Gastrocnemius medialis (tissue), 4 donors: ENCODE results near the gene UBR3. TPM values are rescaled to one million over a fixed set of nuclear protein-coding genes. Genes with fewer than 3 reads are reported as not detected.

ENCODE experiments used
- ATAC-seq, 2 donors: fragments of 150-250 bp; one replicate each; pipeline ENCODE4 v1.9.1; 2016
- DNase-seq, 2 donors: peaks; one replicate each; pipeline ENCODE4 v3.0.0-alpha.2; 2019
- H3K27ac ChIP-seq, 4 donors: fragments of 200-600 bp; sonication (generic); 1 replicate in 1 of 4; 2 replicates in 3 of 4; pipeline ENCODE4 v1.5.1; 2016 to 2018; ENCODE audit warnings: mild to moderate bottlenecking in 2 of 4, moderate library complexity in 1 of 4
- H3K27me3 ChIP-seq, 3 donors: fragments of 200-600 bp; sonication (generic) in 2 of 3; 1 replicate in 1 of 3; 2 replicates in 2 of 3; pipeline versions ENCODE4 v1.5.1 to v1.6.0; 2016 to 2019; ENCODE audit warnings: mild to moderate bottlenecking in 1 of 3, moderate library complexity in 1 of 3
- H3K36me3 ChIP-seq, 2 donors: fragments of 200-600 bp; sonication (generic) in 1 of 2; one replicate each; pipeline ENCODE4 v1.5.1; 2017 to 2018
- H3K4me1 ChIP-seq, 2 donors: fragments of 200-600 bp; sonication (generic) in 1 of 2; one replicate each; pipeline ENCODE4 v1.5.1; 2016 to 2017; ENCODE audit warnings: mild to moderate bottlenecking in 2 of 2
- H3K4me3 ChIP-seq, 4 donors: fragments of 200-600 bp; sonication (generic) in 3 of 4; 1 replicate in 1 of 4; 2 replicates in 3 of 4; pipeline ENCODE4 v1.5.1; 2016 to 2019; ENCODE audit warnings: mild to moderate bottlenecking in 2 of 4
- H3K9me3 ChIP-seq, 3 donors: fragments of 200-600 bp; sonication (generic) in 2 of 3; 1 replicate in 1 of 3; 2 replicates in 2 of 3; pipeline ENCODE4 v1.5.1; 2016 to 2019
- CTCF ChIP-seq, 5 experiments: fragments of 450-650 bp in 3 of 5; fragments of 200-600 bp in 2 of 5; sonication (generic) in 2 of 5; IDR thresholded peaks in 4 of 5; conservative IDR thresholded peaks in 1 of 5; 1 replicate in 4 of 5; 2 replicates in 1 of 5; pipeline ENCODE4 v1.5.1; 2016 to 2019; ENCODE audit warnings: antibody characterized with exemption in 5 of 5, mild to moderate bottlenecking in 3 of 5, moderate library complexity in 3 of 5
- POLR2A ChIP-seq, 2 donors: fragments of 450-650 bp; IDR thresholded peaks; one replicate each; pipeline ENCODE4 v1.6.1; 2017; ENCODE audit warnings: antibody characterized with exemption in 2 of 2, mild to moderate bottlenecking in 2 of 2, moderate library complexity in 2 of 2
- in situ Hi-C, 4 donors: fragments of 200-750 bp; cut with MboI; loops; one replicate each; pipeline versions ENCODE4 v1.15.0 to v1.8.0; 2017; ENCODE audit warnings: low sequenced_read_pairs in 4 of 4
- intact Hi-C: fragments of 100-400 bp; cut with DNase I; formaldehyde crosslinking; loops from one replicate; pipeline ENCODE4 v1.15.1; 2023; ENCODE audit warnings: low total_unique reads
- total RNA-seq, 4 donors: library from RNA; depleted of rRNA; stranded (reverse); fragments of >200 nt; gene quantifications; one replicate each; pipeline versions ENCODE4 v1.1.0 to v1.2.3, GENCODE V29; 2016

Gene UBR3
- total RNA-seq, 4 donors from 2014 or later = 178 to 247 (median 187) TPM

DNA sequence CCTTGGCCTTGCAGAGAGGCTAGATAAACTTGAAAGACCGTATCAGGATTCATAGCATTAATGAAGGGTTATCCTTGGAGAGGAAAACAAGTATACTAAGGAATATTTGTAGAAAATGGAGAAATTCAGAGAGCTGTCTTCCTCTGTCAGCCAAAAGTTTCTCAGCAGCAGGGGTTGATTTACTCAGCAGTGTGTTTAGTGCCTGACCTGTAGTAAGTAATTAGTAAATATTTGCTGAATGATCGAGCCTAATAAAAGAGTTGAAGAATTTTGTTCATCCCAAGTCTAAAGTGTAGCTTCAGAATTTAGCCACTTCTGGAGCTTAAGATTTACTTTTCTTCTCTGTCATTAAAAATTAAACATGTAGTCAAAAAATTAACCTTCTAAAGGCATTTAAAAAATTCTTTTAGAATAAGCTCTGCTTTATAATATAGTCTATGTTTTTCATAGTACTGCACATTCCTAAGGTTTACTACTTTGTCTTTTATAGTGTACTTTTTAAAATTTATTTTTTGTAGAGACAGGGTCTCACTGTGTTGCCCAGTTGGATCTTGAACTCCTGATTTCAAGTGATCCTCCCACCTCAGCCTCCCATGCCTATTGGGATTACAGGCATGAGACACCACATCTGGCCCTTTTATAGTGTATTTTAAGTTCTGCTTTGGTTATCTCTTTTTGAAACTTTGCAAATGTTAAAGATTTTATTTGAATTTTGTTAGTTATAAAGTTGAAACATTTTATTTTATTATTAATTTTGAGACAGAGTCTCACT is 212.3 kb downstream of the UBR3 start:
- intact Hi-C loops = no loop called here
- Histone ChIP-seq H3K36me3 (peaks cover 0 to 6% of the 10 kb centered on the region in 2 donors), H3K9me3 (no peaks in the 10 kb centered on the region), H3K4me3 (no peak overlapping the region), H3K27me3 (no peaks in the 10 kb centered on the region), H3K27ac (no peak overlapping the region), H3K4me1 (no peaks in the 10 kb centered on the region)
- TF ChIP-seq POLR2A (IDR thresholded peaks at IDR 0.05) (no peak), CTCF (IDR thresholded peaks at IDR 0.05 in 4 of 5, conservative IDR thresholded peaks at IDR 0.05 in 1 of 5) (no peak)
- in situ Hi-C loops = no loop called here
- ATAC-seq (no peak), DNase-seq (no peak)

GRCh38 chr2:170044751-170045478 is 217.7 kb downstream of the UBR3 start:
- in situ Hi-C loops = no loop called here
- H3K36me3 ChIP-seq = peaks cover 0 to 10% of the 10 kb centered on the region in 2 donors

GRCh38 chr2:170047331-170048065 is 220.2 kb downstream of the UBR3 start:
- DNase-seq (no peak), ATAC-seq (no peak)
- intact Hi-C loops = no loop called here
- TF ChIP-seq POLR2A (IDR thresholded peaks at IDR 0.05) = no peak
- no peak for TF ChIP-seq CTCF (IDR thresholded peaks at IDR 0.05 in 4 of 5, conservative IDR thresholded peaks at IDR 0.05 in 1 of 5)
- in situ Hi-C loops = no loop called here
- Histone ChIP-seq H3K4me3 (no peak overlapping the region), H3K27me3 (no peaks in the 10 kb centered on the region), H3K27ac (no peak overlapping the region), H3K4me1 (no peaks in the 10 kb centered on the region), H3K9me3 (no peaks in the 10 kb centered on the region), H3K36me3 (peaks cover 0 to 15% of the 10 kb centered on the region in 2 donors)

More at GRCh38 chr2:170044751-170045478, 217.7 kb downstream of the UBR3 start:
- Histone ChIP-seq H3K27ac (no peak overlapping the region), H3K4me3 (no peak overlapping the region), H3K4me1 (no peaks in the 10 kb centered on the region), H3K27me3 (no peaks in the 10 kb centered on the region), H3K9me3 (no peaks in the 10 kb centered on the region)
- intact Hi-C loops = no loop called here
- ATAC-seq = no peak
- DNase-seq = no peak
- TF ChIP-seq CTCF (IDR thresholded peaks at IDR 0.05 in 4 of 5, conservative IDR thresholded peaks at IDR 0.05 in 1 of 5) = no peak
- no peak for TF ChIP-seq POLR2A (IDR thresholded peaks at IDR 0.05)

- no peaks in the 10 kb centered on the region for H3K4me1 ChIP-seq
- no peaks in the 10 kb centered on the region for H3K9me3 ChIP-seq
- H3K36me3 ChIP-seq = peaks cover 0 to 17% of the 10 kb centered on the region in 2 donors
- no peaks in the 10 kb centered on the region for H3K27me3 ChIP-seq
- no peak for DNase-seq
- H3K4me3 ChIP-seq = no peak overlapping the region
- no peak for ATAC-seq
- H3K27ac ChIP-seq = no peak overlapping the region
- intact Hi-C loops = no loop called here
- in situ Hi-C loops = no loop called here
- TF ChIP-seq CTCF (IDR thresholded peaks at IDR 0.05 in 4 of 5, conservative IDR thresholded peaks at IDR 0.05 in 1 of 5) = no peak
Observed at GRCh38 chr2:170052151-170052550, 224.9 kb downstream of the UBR3 start.
